GM19351 (cell line): Measurements from ENCODE around the gene GNG14.
"Not testable (repeated sequence)": the region's sequence is repeated elsewhere in the genome, so short reads cannot be mapped to it uniquely, and the experiment has no call there.

ENCODE experiments used
- ATAC-seq: cut with Tn5 transposase; IDR thresholded peaks from one replicate; pipeline ENCODE4 v1.9.1; 2021; ENCODE audit warnings: mild to moderate bottlenecking, moderate library complexity; ENCODE audit not compliant: unreplicated experiment

Gene GNG14

GRCh38 chr19:12695096-12695495 is 7.3 kb downstream of the GNG14 start:
- ATAC-seq = no peak

- ATAC-seq = no peak
Observed at GRCh38 chr19:12695514-12695913, 7.7 kb downstream of the GNG14 start.

- ATAC-seq = peak; percentile 7
Observed at GRCh38 chr19:12695997-12696365, 8.2 kb downstream of the GNG14 start.

- peak; percentile 70 for ATAC-seq
Observed at GRCh38 chr19:12696366-12697335, 8.9 kb downstream of the GNG14 start, which contains the start of gene FBXW9. TSS of gene FBXW9 (minus strand) at chr19:12696631. CDS start at chr19:12696581, 50 bp downstream.

GRCh38 chr19:12697425-12697824 is 9.6 kb downstream of the GNG14 start:
- not testable (repeated sequence) for ATAC-seq

GRCh38 chr19:12698138-12698537 is 10.3 kb downstream of the GNG14 start:
- ATAC-seq = no peak

- no peak for ATAC-seq
Observed at GRCh38 chr19:12701596-12702282, 13.9 kb downstream of the GNG14 start.

GRCh38 chr19:12703046-12703445 is 15.2 kb downstream of the GNG14 start:
- no peak for ATAC-seq

- ATAC-seq = no peak
Observed at GRCh38 chr19:12705169-12705568, 17.4 kb downstream of the GNG14 start.

- no peak for ATAC-seq
Observed at GRCh38 chr19:12705654-12706331, 18.0 kb downstream of the GNG14 start.

GRCh38 chr19:12706332-12706718 is 18.5 kb downstream of the GNG14 start:
- no peak for ATAC-seq

GRCh38 chr19:12708641-12709040 is 20.8 kb downstream of the GNG14 start:
- ATAC-seq = no peak

- ATAC-seq = no peak
Observed at GRCh38 chr19:12711187-12711586, 23.4 kb downstream of the GNG14 start.

GRCh38 chr19:12712077-12712476 is 24.3 kb downstream of the GNG14 start:
- not testable (repeated sequence) for ATAC-seq

- not testable (repeated sequence) for ATAC-seq
Observed at GRCh38 chr19:12713304-12713703, 25.5 kb downstream of the GNG14 start.

GRCh38 chr19:12715102-12715501 is 27.3 kb downstream of the GNG14 start:
- no peak for ATAC-seq

GRCh38 chr19:12715929-12716328 is 28.1 kb downstream of the GNG14 start:
- no peak for ATAC-seq

GRCh38 chr19:12720296-12720695 is 32.5 kb downstream of the GNG14 start:
- ATAC-seq = no peak

- ATAC-seq = no peak
Observed at GRCh38 chr19:12720851-12721655, 33.3 kb downstream of the GNG14 start.
